ENCODE results near the gene IFNL2. TPM values are rescaled to one million over a fixed set of nuclear protein-coding genes. Genes with fewer than 3 reads are reported as not detected.

IFNL2 gene
- total RNA-seq, 1 experiment from 2014 or later = 0.33 TPM

DNA sequence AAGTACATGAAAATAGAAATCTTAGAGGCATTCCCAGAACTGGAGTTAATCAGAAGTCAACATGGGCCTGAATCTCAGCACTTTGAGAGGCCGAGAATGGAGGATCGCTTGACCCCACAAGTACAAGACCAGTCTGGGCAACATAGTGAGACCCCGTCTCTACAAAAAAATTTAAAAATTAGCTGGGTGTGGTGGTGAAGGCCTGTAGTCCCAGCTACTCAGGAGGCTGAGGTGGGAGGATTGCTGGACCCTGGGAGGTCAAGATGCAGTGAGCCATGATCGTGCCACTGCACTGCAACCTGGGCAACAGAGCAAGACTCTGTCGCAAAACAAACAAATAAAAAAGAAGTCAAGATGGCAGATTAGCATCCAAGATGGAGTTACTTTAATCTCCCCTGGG, 8.5 kb downstream of the IFNL2 start:
- no TSS peak for BruUV-seq (replicated peaks)
- Histone ChIP-seq H3K9me3 (ENCODE audit: control insufficient read depth, insufficient read depth, low read depth, low read length) (peaks cover 3% of the 10 kb centered on the region; the same call in 1 of the 2 replicates), H3K4me3 (ENCODE audit: low read depth in 2 of 2, low read length in 2 of 2) (no peak overlapping the region), H3K4me1 (ENCODE audit: control insufficient read depth, insufficient read depth, low read length) (no peaks in the 10 kb centered on the region), H3K36me3 (ENCODE audit: control insufficient read depth, insufficient read depth, low read length) (no peaks in the 10 kb centered on the region), H3K27me3 (ENCODE audit: control insufficient read depth, insufficient read depth, low read length) (peaks cover 8% of the 10 kb centered on the region; the same call in 1 of the 2 replicates), H3K27ac (ENCODE audit: low read length) (no peak overlapping the region)
- intact Hi-C loops (cut with micrococcal nuclease; ENCODE audit: unreplicated experiment) (no loop called here), in situ Hi-C loops (cut with HindIII; ENCODE audit: low pct_unique_long_range_greater_than_20kb, low sequenced_read_pairs) (no loop called here)
- ChIA-PET CTCF (no interaction called here), POLR2A (interaction anchor here (0.7 kb wide), 1 partner anchor 135 kb away, joined by 4 read pairs; no protein-coding TSS in a partner anchor)
- ATAC-seq (no peak), DNase-seq (ENCODE audit: low read depth, low spot score) (no peak)
- TF ChIP-seq, protein P1, sequence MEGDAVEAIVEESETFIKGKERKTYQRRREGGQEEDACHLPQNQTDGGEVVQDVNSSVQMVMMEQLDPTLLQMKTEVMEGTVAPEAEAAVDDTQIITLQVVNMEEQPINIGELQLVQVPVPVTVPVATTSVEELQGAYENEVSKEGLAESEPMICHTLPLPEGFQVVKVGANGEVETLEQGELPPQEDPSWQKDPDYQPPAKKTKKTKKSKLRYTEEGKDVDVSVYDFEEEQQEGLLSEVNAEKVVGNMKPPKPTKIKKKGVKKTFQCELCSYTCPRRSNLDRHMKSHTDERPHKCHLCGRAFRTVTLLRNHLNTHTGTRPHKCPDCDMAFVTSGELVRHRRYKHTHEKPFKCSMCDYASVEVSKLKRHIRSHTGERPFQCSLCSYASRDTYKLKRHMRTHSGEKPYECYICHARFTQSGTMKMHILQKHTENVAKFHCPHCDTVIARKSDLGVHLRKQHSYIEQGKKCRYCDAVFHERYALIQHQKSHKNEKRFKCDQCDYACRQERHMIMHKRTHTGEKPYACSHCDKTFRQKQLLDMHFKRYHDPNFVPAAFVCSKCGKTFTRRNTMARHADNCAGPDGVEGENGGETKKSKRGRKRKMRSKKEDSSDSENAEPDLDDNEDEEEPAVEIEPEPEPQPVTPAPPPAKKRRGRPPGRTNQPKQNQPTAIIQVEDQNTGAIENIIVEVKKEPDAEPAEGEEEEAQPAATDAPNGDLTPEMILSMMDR (IDR thresholded peaks at IDR 0.05) = no peak
- TF ChIP-seq TCF7L2 (IDR thresholded peaks at IDR 0.05; ENCODE audit: low read depth, low read length) (no peak), POLR2AphosphoS5 (IDR thresholded peaks at IDR 0.05; ENCODE audit: low read depth, low read length) (no peak), SIN3A (IDR thresholded peaks at IDR 0.05; ENCODE audit: borderline replicate concordance, insufficient read depth, low read depth, low read length) (no peak), REST (IDR thresholded peaks at IDR 0.05; ENCODE audit: insufficient read depth in 1 of 2, low read depth in 2 of 2, low read length in 1 of 2) (no peak)

GRCh38 chr19:39277598-39277997, 9.4 kb downstream of the IFNL2 start:
- ChIA-PET CTCF (interaction anchor here (0.6 to 1.0 kb wide), 2 partner anchors 33 to 39 kb away, joined by 3 read pairs; no protein-coding TSS in a partner anchor), POLR2A (interaction anchor here (0.6 kb wide), 1 partner anchor 80 kb away, joined by 3 read pairs; no protein-coding TSS in a partner anchor)
- Histone ChIP-seq H3K36me3 (ENCODE audit: control insufficient read depth, insufficient read depth, low read length) (no peaks in the 10 kb centered on the region), H3K4me1 (ENCODE audit: control insufficient read depth, insufficient read depth, low read length) (no peaks in the 10 kb centered on the region), H3K9me3 (ENCODE audit: control insufficient read depth, insufficient read depth, low read depth, low read length) (peaks cover 6% of the 10 kb centered on the region; the same call in 1 of the 2 replicates), H3K4me3 (ENCODE audit: low read depth in 2 of 2, low read length in 2 of 2) (no peak overlapping the region), H3K27ac (ENCODE audit: low read length) (no peak overlapping the region), H3K27me3 (ENCODE audit: control insufficient read depth, insufficient read depth, low read length) (peaks cover 8% of the 10 kb centered on the region; the same call in 1 of the 2 replicates)
- DNase-seq (ENCODE audit: low read depth, low spot score) = no peak
- BruUV-seq (replicated peaks) = no TSS peak
- intact Hi-C loops (cut with micrococcal nuclease; ENCODE audit: unreplicated experiment) = no loop called here
- TF ChIP-seq REST (IDR thresholded peaks at IDR 0.05; ENCODE audit: insufficient read depth in 1 of 2, low read depth in 2 of 2, low read length in 1 of 2) (no peak), TCF7L2 (IDR thresholded peaks at IDR 0.05; ENCODE audit: low read depth, low read length) (no peak), POLR2AphosphoS5 (IDR thresholded peaks at IDR 0.05; ENCODE audit: low read depth, low read length) (no peak), SIN3A (IDR thresholded peaks at IDR 0.05; ENCODE audit: borderline replicate concordance, insufficient read depth, low read depth, low read length) (no peak)
- TF ChIP-seq, protein P1 (IDR thresholded peaks at IDR 0.05) = no peak
- in situ Hi-C loops (cut with HindIII; ENCODE audit: low pct_unique_long_range_greater_than_20kb, low sequenced_read_pairs) = no loop called here
- peak; percentile 27 for ATAC-seq
